Smooth muscle cell (in vitro differentiated cells): Measurements from ENCODE around the gene TNN. TPM values are rescaled to one million over a fixed set of nuclear protein-coding genes. Genes with fewer than 3 reads are reported as not detected.
"Not testable (repeated sequence)": the region's sequence is repeated elsewhere in the genome, so short reads cannot be mapped to it uniquely, and the experiment has no call there.

Experiments used
- DNase-seq: peaks from one replicate; lab custom pipeline; 2025; ENCODE audit not compliant: unreplicated experiment; lab: John Stamatoyannopoulos, UW
- H2AFZ ChIP-seq: fragments of 200-600 bp; sonication (generic); 2 replicates; pipeline ENCODE4 v1.6.0; 2016; ENCODE audit warnings: antibody characterized with exemption, low read depth, mild to moderate bottlenecking
- H3F3A ChIP-seq: fragments of 200-600 bp; sonication (generic); 2 replicates; pipeline ENCODE4 v1.6.0; 2017; ENCODE audit warnings: antibody characterized with exemption, low read depth
- H3K27ac ChIP-seq: fragments of 200-600 bp; sonication (generic); 2 replicates; pipeline ENCODE4 v1.5.1; 2016; ENCODE audit warnings: low read depth, mild to moderate bottlenecking
- H3K27me3 ChIP-seq: fragments of 200-600 bp; sonication (generic); 2 replicates; pipeline ENCODE4 v1.6.1; 2016; ENCODE audit warnings: low read depth, mild to moderate bottlenecking
- H3K36me3 ChIP-seq: fragments of 200-600 bp; sonication (generic); 2 replicates; pipeline ENCODE4 v1.5.1; 2016; ENCODE audit warnings: low read depth
- H3K4me1 ChIP-seq: fragments of 200-600 bp; sonication (generic); 2 replicates; pipeline ENCODE4 v1.5.1; 2016; ENCODE audit warnings: low read depth
- H3K4me2 ChIP-seq: fragments of 200-600 bp; sonication (generic); 2 replicates; pipeline ENCODE4 v1.6.0; 2016; ENCODE audit warnings: mild to moderate bottlenecking
- H3K4me3 ChIP-seq: fragments of 200-600 bp; sonication (generic); 2 replicates; pipeline ENCODE4 v1.5.1; 2016; ENCODE audit warnings: mild to moderate bottlenecking
- H3K79me2 ChIP-seq: fragments of 200-600 bp; sonication (generic); 2 replicates; pipeline ENCODE4 v1.6.0; 2016; ENCODE audit warnings: low read depth, mild to moderate bottlenecking
- H3K9ac ChIP-seq: fragments of 200-600 bp; sonication (generic); 2 replicates; pipeline ENCODE4 v1.6.0; 2016; ENCODE audit warnings: low read depth
- H3K9me3 ChIP-seq: fragments of 200-600 bp; sonication (generic); replicated peaks from 2 replicates; pipeline ENCODE4 v1.5.1; 2016; ENCODE audit warnings: low read depth
- H4K20me1 ChIP-seq: fragments of 200-600 bp; sonication (generic); 2 replicates; pipeline ENCODE4 v1.6.0; 2016; ENCODE audit warnings: low read depth
- WGBS: methylation state at CpG from one replicate; pipeline ENCODE4 v1.1.7; 2016; ENCODE audit warnings: low lambda C conversion rate; 5-methylcytosine and 5-hydroxymethylcytosine counted together
- polyA plus RNA-seq: library from polyadenylated mRNA; unstranded; fragments of >200 nt; fragmentation: Nextera tagmentation; extraction: Ambion mirVana; gene quantifications from 2 replicates; pipeline ENCODE4 v1.2.1, GENCODE V29; 2016
- total RNA-seq: library from RNA; depleted of rRNA; stranded (reverse); fragments of >200 nt; gene quantifications from 2 replicates; pipeline ENCODE4 v1.2.3, GENCODE V29; 2014
- TF ChIP-seq, protein P1 (sequence below): fragments of 200-600 bp; sonication (generic); IDR thresholded peaks from 2 replicates; pipeline ENCODE4 v1.5.1; 2017; ENCODE audit warnings: borderline replicate concordance, mild to moderate bottlenecking, antibody characterized with exemption; ENCODE audit not compliant: insufficient read depth, poor library complexity, severe bottlenecking

TNN gene, protein sequence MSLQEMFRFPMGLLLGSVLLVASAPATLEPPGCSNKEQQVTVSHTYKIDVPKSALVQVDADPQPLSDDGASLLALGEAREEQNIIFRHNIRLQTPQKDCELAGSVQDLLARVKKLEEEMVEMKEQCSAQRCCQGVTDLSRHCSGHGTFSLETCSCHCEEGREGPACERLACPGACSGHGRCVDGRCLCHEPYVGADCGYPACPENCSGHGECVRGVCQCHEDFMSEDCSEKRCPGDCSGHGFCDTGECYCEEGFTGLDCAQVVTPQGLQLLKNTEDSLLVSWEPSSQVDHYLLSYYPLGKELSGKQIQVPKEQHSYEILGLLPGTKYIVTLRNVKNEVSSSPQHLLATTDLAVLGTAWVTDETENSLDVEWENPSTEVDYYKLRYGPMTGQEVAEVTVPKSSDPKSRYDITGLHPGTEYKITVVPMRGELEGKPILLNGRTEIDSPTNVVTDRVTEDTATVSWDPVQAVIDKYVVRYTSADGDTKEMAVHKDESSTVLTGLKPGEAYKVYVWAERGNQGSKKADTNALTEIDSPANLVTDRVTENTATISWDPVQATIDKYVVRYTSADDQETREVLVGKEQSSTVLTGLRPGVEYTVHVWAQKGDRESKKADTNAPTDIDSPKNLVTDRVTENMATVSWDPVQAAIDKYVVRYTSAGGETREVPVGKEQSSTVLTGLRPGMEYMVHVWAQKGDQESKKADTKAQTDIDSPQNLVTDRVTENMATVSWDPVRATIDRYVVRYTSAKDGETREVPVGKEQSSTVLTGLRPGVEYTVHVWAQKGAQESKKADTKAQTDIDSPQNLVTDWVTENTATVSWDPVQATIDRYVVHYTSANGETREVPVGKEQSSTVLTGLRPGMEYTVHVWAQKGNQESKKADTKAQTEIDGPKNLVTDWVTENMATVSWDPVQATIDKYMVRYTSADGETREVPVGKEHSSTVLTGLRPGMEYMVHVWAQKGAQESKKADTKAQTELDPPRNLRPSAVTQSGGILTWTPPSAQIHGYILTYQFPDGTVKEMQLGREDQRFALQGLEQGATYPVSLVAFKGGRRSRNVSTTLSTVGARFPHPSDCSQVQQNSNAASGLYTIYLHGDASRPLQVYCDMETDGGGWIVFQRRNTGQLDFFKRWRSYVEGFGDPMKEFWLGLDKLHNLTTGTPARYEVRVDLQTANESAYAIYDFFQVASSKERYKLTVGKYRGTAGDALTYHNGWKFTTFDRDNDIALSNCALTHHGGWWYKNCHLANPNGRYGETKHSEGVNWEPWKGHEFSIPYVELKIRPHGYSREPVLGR (N-terminal part only)
- total RNA-seq (0.63 and 0.72 TPM in 2 replicates), polyA plus RNA-seq (0.56 and 0.86 TPM in 2 replicates)

DNA sequence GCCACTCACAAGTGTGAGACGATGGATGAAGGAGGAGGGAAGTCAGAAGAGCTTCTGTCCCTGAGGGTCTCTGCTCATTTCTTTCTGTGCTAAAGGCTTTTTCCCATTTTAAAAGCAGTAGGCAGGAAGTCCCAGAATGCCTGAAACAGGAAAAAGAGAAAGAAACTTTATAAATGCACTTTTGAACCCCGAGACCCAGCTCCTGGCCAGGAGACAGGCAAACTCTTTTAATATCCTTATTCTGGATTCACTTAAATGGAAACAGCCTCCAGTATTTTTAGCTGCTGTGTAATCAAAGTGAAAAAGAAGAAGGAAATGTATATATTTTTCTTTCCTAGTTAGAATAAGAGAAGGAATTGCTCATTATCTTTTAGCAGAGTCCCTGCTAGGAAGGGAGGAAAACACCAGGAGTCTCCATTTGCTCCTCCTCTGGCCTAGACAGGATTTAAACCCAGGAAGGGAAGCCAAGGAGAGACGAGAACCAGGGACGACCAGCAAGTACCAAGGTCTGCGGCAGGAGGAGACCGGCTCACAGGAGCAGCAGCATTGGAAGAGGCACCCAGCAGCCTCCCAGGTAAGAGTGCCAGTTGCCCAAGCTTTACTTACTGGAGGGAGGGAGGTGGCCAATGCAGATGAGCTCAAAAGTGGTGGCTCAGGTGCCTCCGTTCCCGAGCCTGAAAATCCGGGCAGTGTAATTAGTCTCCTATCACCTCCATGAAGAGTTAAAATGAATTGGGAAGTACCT, at the start of gene TNN:
TSS of gene TNN (plus strand) at position 472 of the 745 bp plus-strand sequence. CDS start 9,586 bp downstream, outside the sequence.
- no peak within 1 kb of the TSS for H3K9ac ChIP-seq
- no peak for DNase-seq
- no peaks in the 10 kb centered on the region for H3K79me2 ChIP-seq
- no peak within 1 kb of the TSS for H3K27ac ChIP-seq
- TF ChIP-seq, protein P1, sequence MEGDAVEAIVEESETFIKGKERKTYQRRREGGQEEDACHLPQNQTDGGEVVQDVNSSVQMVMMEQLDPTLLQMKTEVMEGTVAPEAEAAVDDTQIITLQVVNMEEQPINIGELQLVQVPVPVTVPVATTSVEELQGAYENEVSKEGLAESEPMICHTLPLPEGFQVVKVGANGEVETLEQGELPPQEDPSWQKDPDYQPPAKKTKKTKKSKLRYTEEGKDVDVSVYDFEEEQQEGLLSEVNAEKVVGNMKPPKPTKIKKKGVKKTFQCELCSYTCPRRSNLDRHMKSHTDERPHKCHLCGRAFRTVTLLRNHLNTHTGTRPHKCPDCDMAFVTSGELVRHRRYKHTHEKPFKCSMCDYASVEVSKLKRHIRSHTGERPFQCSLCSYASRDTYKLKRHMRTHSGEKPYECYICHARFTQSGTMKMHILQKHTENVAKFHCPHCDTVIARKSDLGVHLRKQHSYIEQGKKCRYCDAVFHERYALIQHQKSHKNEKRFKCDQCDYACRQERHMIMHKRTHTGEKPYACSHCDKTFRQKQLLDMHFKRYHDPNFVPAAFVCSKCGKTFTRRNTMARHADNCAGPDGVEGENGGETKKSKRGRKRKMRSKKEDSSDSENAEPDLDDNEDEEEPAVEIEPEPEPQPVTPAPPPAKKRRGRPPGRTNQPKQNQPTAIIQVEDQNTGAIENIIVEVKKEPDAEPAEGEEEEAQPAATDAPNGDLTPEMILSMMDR: no peak
- H3F3A ChIP-seq: no peaks in the 10 kb centered on the region
- no peak within 1 kb of the TSS for H3K4me2 ChIP-seq
- H2AFZ ChIP-seq: no peak within 1 kb of the TSS
- H4K20me1 ChIP-seq: no peaks in the 10 kb centered on the region
- H3K27me3 ChIP-seq: no peaks in the 10 kb centered on the region
- H3K4me1 ChIP-seq: no peaks in the 10 kb centered on the region
- 83% methylated on average over 9 of the region's 9 CpGs for WGBS
- no peaks in the 10 kb centered on the region for H3K36me3 ChIP-seq
- H3K4me3 ChIP-seq: no peak within 1 kb of the TSS
- no peaks in the 10 kb centered on the region for H3K9me3 ChIP-seq

DNA sequence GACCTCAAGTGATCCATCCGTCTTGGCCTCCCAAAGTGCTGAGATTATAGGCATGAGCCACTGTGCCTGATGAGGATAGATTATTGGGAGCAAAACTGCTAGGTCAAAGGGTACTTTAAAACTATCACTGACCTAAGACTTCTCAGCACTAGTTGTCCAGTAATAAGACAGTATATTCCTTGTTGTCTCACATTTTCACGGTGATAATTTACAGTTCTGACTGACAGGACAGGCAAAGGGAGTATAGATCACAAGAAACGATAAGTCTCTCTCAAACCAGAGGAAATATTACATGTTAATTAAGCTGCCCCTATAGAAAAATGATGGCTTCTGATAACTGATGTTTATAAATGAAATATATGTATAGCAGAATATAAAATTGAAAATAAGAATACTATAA, 48.1 kb upstream of the TNN start:
- Histone ChIP-seq H3K79me2 (peaks cover 34% of the 10 kb centered on the region), H3K4me1 (peaks cover 6% of the 10 kb centered on the region), H3K9me3 (no peaks in the 10 kb centered on the region), H2AFZ (no peak overlapping the region), H3K9ac (no peak overlapping the region), H3K36me3 (no peaks in the 10 kb centered on the region), H3K27ac (no peak overlapping the region), H4K20me1 (peaks cover 6% of the 10 kb centered on the region), H3K4me2 (no peak overlapping the region), H3F3A (no peaks in the 10 kb centered on the region), H3K27me3 (no peaks in the 10 kb centered on the region), H3K4me3 (no peak overlapping the region)
- TF ChIP-seq, protein P1: no peak
- no peak for DNase-seq
- WGBS: 98% methylated on average over 3 of the region's 3 CpGs

DNA sequence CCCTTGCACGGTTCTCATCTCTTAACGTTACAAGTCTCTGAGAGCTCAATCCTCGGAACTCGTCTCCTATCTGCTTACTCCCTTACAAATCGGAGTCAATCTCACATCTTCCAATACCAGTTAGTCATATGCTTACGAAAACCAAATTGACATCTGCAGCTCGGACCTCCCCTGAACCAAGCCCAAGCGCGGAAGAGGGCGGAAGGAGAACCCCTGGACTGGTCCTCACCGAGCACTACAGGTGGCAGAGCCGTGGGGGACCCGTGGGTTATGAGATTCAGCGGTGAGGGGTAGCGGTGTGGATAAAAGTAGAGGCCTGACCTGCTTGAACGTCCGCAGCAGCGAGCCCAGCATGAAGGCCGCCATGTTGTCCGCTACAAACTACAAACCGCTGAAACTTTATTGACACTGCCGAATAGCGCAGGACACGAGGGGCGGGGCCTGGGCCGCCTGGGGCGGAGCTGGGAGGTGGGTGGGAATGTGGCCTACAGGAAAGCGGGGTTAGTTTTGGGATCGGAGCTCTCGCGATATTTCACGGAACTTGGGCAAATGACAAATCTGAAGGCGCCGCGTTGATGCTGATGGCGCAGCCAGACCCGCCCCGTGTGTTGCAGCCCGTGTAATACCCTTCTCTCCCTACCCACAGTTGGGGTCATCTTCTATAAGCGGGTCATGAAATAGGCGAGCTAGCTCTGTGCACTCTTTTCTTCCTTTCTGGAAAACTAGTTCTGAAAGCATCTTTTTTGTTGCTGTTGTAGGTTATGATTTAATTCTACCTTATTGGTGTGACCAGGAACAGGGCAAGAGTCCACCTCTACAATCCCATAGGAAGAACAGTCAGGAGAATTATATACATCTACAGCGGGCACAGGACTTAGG, 44.4 kb upstream of the TNN start, which contains the start of gene MRPS14:
TSS of gene MRPS14 (minus strand) at position 383 of the 879 bp plus-strand sequence. CDS start at position 366, 17 bp downstream.
- Histone ChIP-seq H4K20me1 (peaks cover 6% of the 10 kb centered on the region), H3K4me2 (peak within 1 kb of the TSS; percentile 96), H2AFZ (peak within 1 kb of the TSS; percentile 97), H3K4me1 (peaks cover 6% of the 10 kb centered on the region), H3K36me3 (no peaks in the 10 kb centered on the region), H3K27ac (peak within 1 kb of the TSS; percentile 81), H3K79me2 (peaks cover 34% of the 10 kb centered on the region), H3F3A (no peaks in the 10 kb centered on the region), H3K9me3 (no peaks in the 10 kb centered on the region), H3K9ac (peak within 1 kb of the TSS; percentile 91), H3K27me3 (no peaks in the 10 kb centered on the region), H3K4me3 (peak within 1 kb of the TSS; percentile 77)
- WGBS: 3% methylated on average over 42 of the region's 42 CpGs
- TF ChIP-seq, protein P1: no peak
- peak; percentile 91 for DNase-seq

DNA sequence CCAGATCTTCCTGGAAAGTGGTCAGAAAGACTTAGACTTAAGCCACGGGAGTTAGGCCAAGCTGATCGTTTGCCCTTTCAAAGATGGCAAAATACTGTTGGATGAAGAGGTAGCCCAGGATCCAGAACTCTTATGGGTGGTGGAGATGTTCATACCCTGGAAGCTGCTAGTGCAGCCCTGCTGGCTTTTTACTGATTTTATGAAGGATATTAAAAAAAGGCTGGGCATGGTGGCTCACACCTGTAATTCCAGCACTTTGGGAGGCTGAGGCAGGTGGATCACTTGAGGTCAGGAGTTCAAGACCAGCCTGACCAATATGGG, 43.8 kb upstream of the TNN start:
- not testable (repeated sequence) for H3K9me3 ChIP-seq, H4K20me1 ChIP-seq, H3K4me1 ChIP-seq, H3F3A ChIP-seq, H3K27me3 ChIP-seq, H3K36me3 ChIP-seq, DNase-seq
- WGBS: 100% methylated on average over 2 of the region's 2 CpGs
- Histone ChIP-seq H2AFZ (peak overlapping the region; percentile 97), H3K27ac (peak overlapping the region; percentile 64), H3K9ac (peak overlapping the region; percentile 77), H3K79me2 (peaks cover 34% of the 10 kb centered on the region), H3K4me3 (peak overlapping the region; percentile 77), H3K4me2 (peak overlapping the region; percentile 86)
